ENCODE results near the gene PGR. TPM values are rescaled to one million over a fixed set of nuclear protein-coding genes. Genes with fewer than 3 reads are reported as not detected.

The PGR gene
- total and polyA plus RNA-seq, 2 of the 8 experiments (the other 6 are each of a cell fraction or from before 2014, with no cell fraction given), result 0.03 to 0.35 TPM

- no peaks in the 10 kb centered on the region for H3K79me2 ChIP-seq (ENCODE audit: control insufficient read depth in 1 of 2, insufficient read depth in 2 of 2, low read length in 2 of 2)
- H3K14ac ChIP-seq (ENCODE audit: insufficient read length), result no peak overlapping the region
- H3K4ac ChIP-seq (replicated peaks; ENCODE audit: insufficient read length, low read depth, low read length), result no peak overlapping the region
- ChIA-PET POLR2A (ENCODE audit: partially characterized antibody) (no interaction called here), CTCF (ENCODE audit: partially characterized antibody) (no interaction called here)
- H3K9me3 ChIP-seq (ENCODE audit: insufficient read depth in 2 of 2, low read depth in 1 of 2, low read length in 1 of 2), result no peaks in the 10 kb centered on the region
- H3K4me1 ChIP-seq (replicated peaks in 1 of 4; ENCODE audit: control insufficient read depth in 3 of 4, insufficient read depth in 4 of 4, low read length in 3 of 4), result no peaks in the 10 kb centered on the region
- H3K4me2 ChIP-seq (ENCODE audit: insufficient read depth in 1 of 2, low read depth in 2 of 2, low read length in 2 of 2), result no peak overlapping the region
- no peak overlapping the region for H2BK120ac ChIP-seq (replicated peaks; ENCODE audit: low read depth, low read length)
- H3K56ac ChIP-seq (replicated peaks; ENCODE audit: insufficient read length, low read depth, low read length), result no peak overlapping the region
- no peak overlapping the region for H4K91ac ChIP-seq (replicated peaks; ENCODE audit: insufficient read length, low read length)
- H2BK15ac ChIP-seq (ENCODE audit: low read length), result no peak overlapping the region
- 81% methylated on average over 4 of the region's 4 CpGs; no CpG with 5 or more reads in 1 of the 2 experiments for WGBS, 2 experiments (ENCODE audit: extremely low coverage in 1 of 2, insufficient coverage in 1 of 2, insufficient read length in 1 of 2, insufficient replicate concordance in 2 of 2, low coverage in 1 of 2, low lambda C conversion rate in 2 of 2, missing lambda C conversion rate in 1 of 2)
- no peak overlapping the region for H4K5ac ChIP-seq (ENCODE audit: insufficient read length, low read depth, low read length)
- no peak overlapping the region for H3K9ac ChIP-seq (replicated peaks in 1 of 4; ENCODE audit: extremely low read depth in 1 of 4, low read depth in 3 of 4, low read length in 3 of 4)
- no peaks in the 10 kb centered on the region for H3K23me2 ChIP-seq (ENCODE audit: low read depth, low read length)
- H3K27me3 ChIP-seq (replicated peaks in 1 of 4; ENCODE audit: control insufficient read depth in 3 of 4, extremely low read depth in 1 of 4, insufficient read depth in 3 of 4, low read length in 3 of 4), result no peaks in the 10 kb centered on the region
- no peaks in the 10 kb centered on the region for H3K79me1 ChIP-seq (ENCODE audit: low read depth, low read length)
- H4K8ac ChIP-seq (ENCODE audit: extremely low read depth, insufficient read depth, low read length), result no peak overlapping the region
- H3K23ac ChIP-seq (ENCODE audit: insufficient read length), result no peak overlapping the region
- no peak overlapping the region for H2BK12ac ChIP-seq (ENCODE audit: low read depth, low read length)
- no peak for FAIRE-seq
- no peaks in the 10 kb centered on the region for H3K36me3 ChIP-seq (ENCODE audit: control insufficient read depth in 2 of 4, insufficient read depth in 4 of 4, low read length in 3 of 4)
- H2AK5ac ChIP-seq (ENCODE audit: low read depth, low read length), result no peak overlapping the region
- H3K4me3 ChIP-seq (ENCODE audit: extremely low read depth in 1 of 4, insufficient read depth in 2 of 4, low read depth in 3 of 4, low read length in 4 of 4), result no peak overlapping the region
- no peak overlapping the region for H2BK5ac ChIP-seq (ENCODE audit: low read depth, low read length)
- no peak overlapping the region for H2AFZ ChIP-seq (ENCODE audit: low read length)
- no peak for DNase-seq (ENCODE audit: low read depth in 1 of 2, low spot score in 2 of 2)
- no peaks in the 10 kb centered on the region for H4K20me1 ChIP-seq (replicated peaks in 1 of 2; ENCODE audit: control insufficient read depth in 1 of 2, insufficient read depth in 2 of 2, low read length in 2 of 2)
- H3K18ac ChIP-seq (ENCODE audit: extremely low read depth, low read length), result no peak overlapping the region
- H3K27ac ChIP-seq (ENCODE audit: low read depth, low read length), result no peak overlapping the region
- no peak overlapping the region for H2BK20ac ChIP-seq (ENCODE audit: low read length)
- TF ChIP-seq JUN (IDR thresholded peaks at IDR 0.05; ENCODE audit: low read depth, low read length), result no peak
- TF ChIP-seq EZH2 (IDR thresholded peaks at IDR 0.05; ENCODE audit: low read depth, low read length, severe bottlenecking), result no peak
- no peak for TF ChIP-seq USF2 (IDR thresholded peaks at IDR 0.05; ENCODE audit: low read length)
- TF ChIP-seq TCF12 (IDR thresholded peaks at IDR 0.05; ENCODE audit: low read depth, low read length), result no peak
- TF ChIP-seq KDM4A (IDR thresholded peaks at IDR 0.05; ENCODE audit: low read depth, low read length, severe bottlenecking), result no peak
- TF ChIP-seq POLR2A (IDR thresholded peaks at IDR 0.05; ENCODE audit: control extremely low read depth in 1 of 2, low read depth in 2 of 2, low read length in 2 of 2), result no peak
- TF ChIP-seq TBP (IDR thresholded peaks at IDR 0.05; ENCODE audit: low read depth, low read length), result no peak
- TF ChIP-seq, protein P1, sequence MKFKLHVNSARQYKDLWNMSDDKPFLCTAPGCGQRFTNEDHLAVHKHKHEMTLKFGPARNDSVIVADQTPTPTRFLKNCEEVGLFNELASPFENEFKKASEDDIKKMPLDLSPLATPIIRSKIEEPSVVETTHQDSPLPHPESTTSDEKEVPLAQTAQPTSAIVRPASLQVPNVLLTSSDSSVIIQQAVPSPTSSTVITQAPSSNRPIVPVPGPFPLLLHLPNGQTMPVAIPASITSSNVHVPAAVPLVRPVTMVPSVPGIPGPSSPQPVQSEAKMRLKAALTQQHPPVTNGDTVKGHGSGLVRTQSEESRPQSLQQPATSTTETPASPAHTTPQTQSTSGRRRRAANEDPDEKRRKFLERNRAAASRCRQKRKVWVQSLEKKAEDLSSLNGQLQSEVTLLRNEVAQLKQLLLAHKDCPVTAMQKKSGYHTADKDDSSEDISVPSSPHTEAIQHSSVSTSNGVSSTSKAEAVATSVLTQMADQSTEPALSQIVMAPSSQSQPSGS (IDR thresholded peaks at IDR 0.05; ENCODE audit: low read length), result no peak
- TF ChIP-seq, protein P2, sequence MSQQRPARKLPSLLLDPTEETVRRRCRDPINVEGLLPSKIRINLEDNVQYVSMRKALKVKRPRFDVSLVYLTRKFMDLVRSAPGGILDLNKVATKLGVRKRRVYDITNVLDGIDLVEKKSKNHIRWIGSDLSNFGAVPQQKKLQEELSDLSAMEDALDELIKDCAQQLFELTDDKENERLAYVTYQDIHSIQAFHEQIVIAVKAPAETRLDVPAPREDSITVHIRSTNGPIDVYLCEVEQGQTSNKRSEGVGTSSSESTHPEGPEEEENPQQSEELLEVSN (IDR thresholded peaks at IDR 0.05), result no peak
- no peak for TF ChIP-seq SP4 (IDR thresholded peaks at IDR 0.05; ENCODE audit: low read length)
- no peak for TF ChIP-seq CREB1 (IDR thresholded peaks at IDR 0.05)
- TF ChIP-seq KDM1A (IDR thresholded peaks at IDR 0.05; ENCODE audit: borderline replicate concordance, low read length), result no peak
These were observed 70.3 kb downstream of the PGR start for GRCh38 chr11:101059331-101059730.
